HL-60 (cell line): ENCODE results near the gene PHKA2.

ENCODE experiments used
- POLR2AphosphoS5 ChIP-seq: IDR thresholded peaks from 2 replicates; pipeline ENCODE4 v1.6.1; 2012; ENCODE audit warnings: low read depth
- TF ChIP-seq, protein P1 (sequence below): IDR thresholded peaks from one replicate; pipeline ENCODE4 v1.5.1; 2011; ENCODE audit warnings: low read length, control low read depth, inconsistent platforms; ENCODE audit not compliant: insufficient read depth
- TF ChIP-seq, protein P2 (sequence below): IDR thresholded peaks from 2 replicates; pipeline ENCODE4 v1.6.1; 2012; ENCODE audit warnings: low read depth; ENCODE audit not compliant: insufficient replicate concordance

DNA sequence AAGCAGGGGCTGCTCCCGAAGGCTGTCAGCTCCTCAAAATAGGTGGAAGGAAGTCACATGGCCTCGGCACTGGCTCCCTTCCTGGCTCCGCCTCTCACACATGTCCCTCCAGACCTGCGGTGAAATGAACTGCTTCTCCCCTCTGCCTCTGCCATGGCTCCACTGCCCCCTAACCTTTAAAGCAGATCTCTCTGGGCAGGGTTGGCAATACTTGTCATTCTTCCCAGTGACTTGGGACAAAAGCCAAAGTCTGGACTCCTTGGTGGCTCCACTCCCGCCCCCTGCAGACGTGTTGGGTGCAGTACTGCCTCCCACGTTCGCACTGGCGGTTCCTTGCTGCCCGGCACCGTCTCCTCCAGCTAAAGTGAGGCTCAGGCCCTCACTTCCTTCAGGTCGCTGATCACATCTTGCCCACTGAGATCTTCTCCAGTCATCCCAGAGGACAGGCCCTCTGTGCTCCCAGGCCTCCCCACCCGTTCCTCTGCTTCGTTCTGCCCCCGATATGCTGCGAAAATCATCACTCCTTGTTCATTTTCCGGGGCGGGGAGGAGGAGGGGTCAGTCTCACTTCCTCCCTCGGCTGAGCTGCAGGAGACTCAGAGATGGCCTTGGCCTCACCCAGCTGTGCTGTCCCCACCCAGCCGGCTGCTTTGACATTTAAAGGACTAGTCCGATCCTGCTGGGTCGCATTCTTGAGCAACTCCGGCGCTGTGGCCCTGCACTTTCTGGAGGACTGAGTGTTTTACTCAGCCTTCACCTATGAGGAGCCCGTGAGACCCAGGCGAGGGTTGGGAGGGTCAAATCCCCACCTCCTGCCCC lies 97.4 kb downstream of the PHKA2 start:
- TF ChIP-seq, protein P1, sequence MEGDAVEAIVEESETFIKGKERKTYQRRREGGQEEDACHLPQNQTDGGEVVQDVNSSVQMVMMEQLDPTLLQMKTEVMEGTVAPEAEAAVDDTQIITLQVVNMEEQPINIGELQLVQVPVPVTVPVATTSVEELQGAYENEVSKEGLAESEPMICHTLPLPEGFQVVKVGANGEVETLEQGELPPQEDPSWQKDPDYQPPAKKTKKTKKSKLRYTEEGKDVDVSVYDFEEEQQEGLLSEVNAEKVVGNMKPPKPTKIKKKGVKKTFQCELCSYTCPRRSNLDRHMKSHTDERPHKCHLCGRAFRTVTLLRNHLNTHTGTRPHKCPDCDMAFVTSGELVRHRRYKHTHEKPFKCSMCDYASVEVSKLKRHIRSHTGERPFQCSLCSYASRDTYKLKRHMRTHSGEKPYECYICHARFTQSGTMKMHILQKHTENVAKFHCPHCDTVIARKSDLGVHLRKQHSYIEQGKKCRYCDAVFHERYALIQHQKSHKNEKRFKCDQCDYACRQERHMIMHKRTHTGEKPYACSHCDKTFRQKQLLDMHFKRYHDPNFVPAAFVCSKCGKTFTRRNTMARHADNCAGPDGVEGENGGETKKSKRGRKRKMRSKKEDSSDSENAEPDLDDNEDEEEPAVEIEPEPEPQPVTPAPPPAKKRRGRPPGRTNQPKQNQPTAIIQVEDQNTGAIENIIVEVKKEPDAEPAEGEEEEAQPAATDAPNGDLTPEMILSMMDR = peak; percentile 16
- no peak for TF ChIP-seq POLR2AphosphoS5
- TF ChIP-seq, protein P2, sequence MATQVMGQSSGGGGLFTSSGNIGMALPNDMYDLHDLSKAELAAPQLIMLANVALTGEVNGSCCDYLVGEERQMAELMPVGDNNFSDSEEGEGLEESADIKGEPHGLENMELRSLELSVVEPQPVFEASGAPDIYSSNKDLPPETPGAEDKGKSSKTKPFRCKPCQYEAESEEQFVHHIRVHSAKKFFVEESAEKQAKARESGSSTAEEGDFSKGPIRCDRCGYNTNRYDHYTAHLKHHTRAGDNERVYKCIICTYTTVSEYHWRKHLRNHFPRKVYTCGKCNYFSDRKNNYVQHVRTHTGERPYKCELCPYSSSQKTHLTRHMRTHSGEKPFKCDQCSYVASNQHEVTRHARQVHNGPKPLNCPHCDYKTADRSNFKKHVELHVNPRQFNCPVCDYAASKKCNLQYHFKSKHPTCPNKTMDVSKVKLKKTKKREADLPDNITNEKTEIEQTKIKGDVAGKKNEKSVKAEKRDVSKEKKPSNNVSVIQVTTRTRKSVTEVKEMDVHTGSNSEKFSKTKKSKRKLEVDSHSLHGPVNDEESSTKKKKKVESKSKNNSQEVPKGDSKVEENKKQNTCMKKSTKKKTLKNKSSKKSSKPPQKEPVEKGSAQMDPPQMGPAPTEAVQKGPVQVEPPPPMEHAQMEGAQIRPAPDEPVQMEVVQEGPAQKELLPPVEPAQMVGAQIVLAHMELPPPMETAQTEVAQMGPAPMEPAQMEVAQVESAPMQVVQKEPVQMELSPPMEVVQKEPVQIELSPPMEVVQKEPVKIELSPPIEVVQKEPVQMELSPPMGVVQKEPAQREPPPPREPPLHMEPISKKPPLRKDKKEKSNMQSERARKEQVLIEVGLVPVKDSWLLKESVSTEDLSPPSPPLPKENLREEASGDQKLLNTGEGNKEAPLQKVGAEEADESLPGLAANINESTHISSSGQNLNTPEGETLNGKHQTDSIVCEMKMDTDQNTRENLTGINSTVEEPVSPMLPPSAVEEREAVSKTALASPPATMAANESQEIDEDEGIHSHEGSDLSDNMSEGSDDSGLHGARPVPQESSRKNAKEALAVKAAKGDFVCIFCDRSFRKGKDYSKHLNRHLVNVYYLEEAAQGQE = no peak
